IPS-18a (cell line): ENCODE data around the gene SYNPO2.

Experiments used
- H3K27ac ChIP-seq: one replicate; pipeline ENCODE4 v1.5.1; 2013; ENCODE audit warnings: low read length
- H3K27me3 ChIP-seq: one replicate; pipeline ENCODE4 v1.6.1; 2013; ENCODE audit warnings: mild to moderate bottlenecking, low read length; ENCODE audit not compliant: control insufficient read depth, insufficient read depth
- H3K36me3 ChIP-seq: one replicate; pipeline ENCODE4 v1.6.1; 2013; ENCODE audit warnings: low read depth, low read length; ENCODE audit not compliant: control insufficient read depth
- H3K4me1 ChIP-seq: one replicate; pipeline ENCODE4 v1.6.1; 2013; ENCODE audit warnings: low read depth, low read length; ENCODE audit not compliant: control insufficient read depth
- H3K4me3 ChIP-seq: one replicate; pipeline ENCODE4 v1.5.1; 2013; ENCODE audit warnings: low read length
- H3K9ac ChIP-seq: one replicate; pipeline ENCODE4 v1.6.1; 2013; ENCODE audit warnings: mild to moderate bottlenecking, low read length, moderate library complexity
- H3K9me3 ChIP-seq: one replicate; pipeline ENCODE4 v1.6.1; 2013; ENCODE audit warnings: low read depth, low read length; ENCODE audit not compliant: control insufficient read depth

SYNPO2 gene

GRCh38 chr4:119093042-119093827, 204.6 kb downstream of the SYNPO2 start:
- Histone ChIP-seq H3K27me3 (no peaks in the 10 kb centered on the region), H3K9ac (no peak overlapping the region), H3K27ac (no peak overlapping the region), H3K9me3 (no peaks in the 10 kb centered on the region), H3K36me3 (no peaks in the 10 kb centered on the region), H3K4me3 (no peak overlapping the region), H3K4me1 (no peaks in the 10 kb centered on the region)

- Histone ChIP-seq H3K9me3 (no peaks in the 10 kb centered on the region), H3K4me1 (no peaks in the 10 kb centered on the region), H3K27me3 (no peaks in the 10 kb centered on the region), H3K36me3 (no peaks in the 10 kb centered on the region), H3K9ac (no peak overlapping the region), H3K27ac (no peak overlapping the region), H3K4me3 (no peak overlapping the region)
Observed at GRCh38 chr4:119097282-119097900, 208.7 kb downstream of the SYNPO2 start.

- H3K9me3 ChIP-seq, result no peaks in the 10 kb centered on the region
- H3K27me3 ChIP-seq, result no peaks in the 10 kb centered on the region
- H3K36me3 ChIP-seq, result no peaks in the 10 kb centered on the region
- no peak overlapping the region for H3K27ac ChIP-seq
- no peak overlapping the region for H3K9ac ChIP-seq
- H3K4me3 ChIP-seq, result no peak overlapping the region
- H3K4me1 ChIP-seq, result no peaks in the 10 kb centered on the region
Observed at GRCh38 chr4:119098306-119098705, 209.7 kb downstream of the SYNPO2 start.

GRCh38 chr4:119099227-119099810, 210.7 kb downstream of the SYNPO2 start:
- H3K4me1 ChIP-seq, result no peaks in the 10 kb centered on the region
- H3K9me3 ChIP-seq, result no peaks in the 10 kb centered on the region
- no peaks in the 10 kb centered on the region for H3K36me3 ChIP-seq
- no peak overlapping the region for H3K4me3 ChIP-seq
- no peak overlapping the region for H3K27ac ChIP-seq
- H3K9ac ChIP-seq, result no peak overlapping the region
- H3K27me3 ChIP-seq, result no peaks in the 10 kb centered on the region

GRCh38 chr4:119100655-119101054, 212.0 kb downstream of the SYNPO2 start:
- Histone ChIP-seq H3K4me1 (no peaks in the 10 kb centered on the region), H3K27ac (no peak overlapping the region), H3K4me3 (no peak overlapping the region), H3K9me3 (no peaks in the 10 kb centered on the region), H3K9ac (no peak overlapping the region), H3K36me3 (no peaks in the 10 kb centered on the region), H3K27me3 (no peaks in the 10 kb centered on the region)

- Histone ChIP-seq H3K27ac (no peak overlapping the region), H3K36me3 (no peaks in the 10 kb centered on the region), H3K9me3 (no peaks in the 10 kb centered on the region), H3K9ac (no peak overlapping the region), H3K4me3 (no peak overlapping the region), H3K4me1 (no peaks in the 10 kb centered on the region), H3K27me3 (no peaks in the 10 kb centered on the region)
Observed at GRCh38 chr4:119103263-119103662, 214.6 kb downstream of the SYNPO2 start.

- H3K27ac ChIP-seq, result no peak overlapping the region
- H3K27me3 ChIP-seq, result no peaks in the 10 kb centered on the region
- H3K9ac ChIP-seq, result no peak overlapping the region
- H3K4me1 ChIP-seq, result no peaks in the 10 kb centered on the region
- no peaks in the 10 kb centered on the region for H3K9me3 ChIP-seq
- H3K4me3 ChIP-seq, result no peak overlapping the region
- no peaks in the 10 kb centered on the region for H3K36me3 ChIP-seq
Observed at GRCh38 chr4:119104644-119105273, 216.1 kb downstream of the SYNPO2 start.

- Histone ChIP-seq H3K9me3 (no peaks in the 10 kb centered on the region), H3K9ac (no peak overlapping the region), H3K27ac (no peak overlapping the region)
Observed at GRCh38 chr4:119105605-119106004, 217.0 kb downstream of the SYNPO2 start.

GRCh38 chr4:119106036-119107000, 217.7 kb downstream of the SYNPO2 start:
- H3K9ac ChIP-seq, result no peak overlapping the region
- no peaks in the 10 kb centered on the region for H3K27me3 ChIP-seq
- no peak overlapping the region for H3K27ac ChIP-seq

More at GRCh38 chr4:119105605-119106004, 217.0 kb downstream of the SYNPO2 start:
- no peaks in the 10 kb centered on the region for H3K27me3 ChIP-seq
- H3K36me3 ChIP-seq, result no peaks in the 10 kb centered on the region
- no peak overlapping the region for H3K4me3 ChIP-seq
- no peaks in the 10 kb centered on the region for H3K4me1 ChIP-seq

GRCh38 chr4:119110121-119110520, 221.5 kb downstream of the SYNPO2 start:
- Histone ChIP-seq H3K36me3 (no peaks in the 10 kb centered on the region), H3K9ac (no peak overlapping the region), H3K27ac (no peak overlapping the region), H3K4me1 (no peaks in the 10 kb centered on the region), H3K9me3 (no peaks in the 10 kb centered on the region), H3K27me3 (no peaks in the 10 kb centered on the region), H3K4me3 (no peak overlapping the region)

More at GRCh38 chr4:119106036-119107000, 217.7 kb downstream of the SYNPO2 start:
- Histone ChIP-seq H3K9me3 (no peaks in the 10 kb centered on the region), H3K4me3 (no peak overlapping the region), H3K36me3 (no peaks in the 10 kb centered on the region), H3K4me1 (no peaks in the 10 kb centered on the region)
